ENCODE measurements around the gene RASAL2.
"Not testable (repeated sequence)": the region's sequence is repeated elsewhere in the genome, so short reads cannot be mapped to it uniquely, and the experiment has no call there.

Gene RASAL2

DNA sequence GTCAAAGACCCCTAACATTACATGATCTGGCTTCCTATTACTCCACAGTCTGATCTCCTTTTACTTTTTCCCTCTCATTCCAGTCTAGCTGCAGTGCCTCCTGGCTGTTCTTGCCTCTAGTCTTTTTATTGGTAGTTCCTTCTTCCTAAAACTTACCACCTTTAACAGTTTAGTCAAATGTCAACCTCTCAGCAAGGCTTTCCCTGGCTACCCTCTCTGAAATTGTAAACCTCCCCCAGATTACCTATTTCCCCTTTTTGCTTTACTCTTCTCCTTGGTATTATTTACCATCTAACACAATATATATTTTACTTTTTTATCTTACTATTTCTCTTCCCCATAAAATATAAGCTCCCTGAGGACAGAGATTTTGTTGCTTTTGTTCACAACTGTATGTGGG is 273.2 kb downstream of the RASAL2 start:
- DNase-seq (ENCODE audit: insufficient read length, low spot score) (no peak), FAIRE-seq (no peak)

DNA sequence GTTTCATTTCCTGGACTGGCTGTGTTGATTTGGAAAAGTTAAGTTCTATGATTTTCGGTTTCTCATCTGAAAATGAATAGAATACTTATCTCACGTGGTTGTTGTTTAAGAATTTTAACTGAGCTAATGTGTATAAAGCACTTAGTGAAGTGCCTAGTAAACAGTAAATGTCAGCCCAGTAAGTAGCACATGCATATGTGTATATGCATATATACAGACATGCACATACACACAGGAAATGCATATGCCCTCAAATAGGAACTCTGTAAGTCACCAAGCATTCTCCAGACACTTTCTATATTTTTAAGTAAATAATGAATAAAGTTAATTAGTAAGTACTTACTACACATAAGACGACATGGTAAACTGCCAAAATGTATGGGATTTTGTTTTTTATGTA is 274.3 kb downstream of the RASAL2 start:
- DNase-seq (ENCODE audit: insufficient read length, low spot score) (no peak), FAIRE-seq (no peak)

DNA sequence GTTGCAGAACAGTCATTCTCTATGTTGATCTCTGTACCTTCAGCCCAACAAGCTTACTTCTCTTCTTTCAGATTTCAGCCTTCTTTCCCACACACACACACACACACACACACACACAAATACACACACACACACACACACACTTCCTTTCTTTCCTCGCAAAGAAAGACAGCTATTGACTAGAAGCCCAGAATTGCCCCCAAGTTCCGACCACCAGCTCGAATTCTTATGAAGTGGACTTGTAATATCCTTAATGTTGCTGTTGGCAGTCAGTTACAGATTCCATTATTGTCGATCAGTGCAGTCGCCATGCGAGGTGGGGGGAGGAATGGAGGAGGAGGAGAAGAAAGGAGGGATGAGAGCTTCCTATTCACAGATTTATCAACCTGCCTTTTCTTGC is 277.3 kb downstream of the RASAL2 start:
- DNase-seq (ENCODE audit: insufficient read length, low spot score) = no peak
- peak; percentile 74 for FAIRE-seq

DNA sequence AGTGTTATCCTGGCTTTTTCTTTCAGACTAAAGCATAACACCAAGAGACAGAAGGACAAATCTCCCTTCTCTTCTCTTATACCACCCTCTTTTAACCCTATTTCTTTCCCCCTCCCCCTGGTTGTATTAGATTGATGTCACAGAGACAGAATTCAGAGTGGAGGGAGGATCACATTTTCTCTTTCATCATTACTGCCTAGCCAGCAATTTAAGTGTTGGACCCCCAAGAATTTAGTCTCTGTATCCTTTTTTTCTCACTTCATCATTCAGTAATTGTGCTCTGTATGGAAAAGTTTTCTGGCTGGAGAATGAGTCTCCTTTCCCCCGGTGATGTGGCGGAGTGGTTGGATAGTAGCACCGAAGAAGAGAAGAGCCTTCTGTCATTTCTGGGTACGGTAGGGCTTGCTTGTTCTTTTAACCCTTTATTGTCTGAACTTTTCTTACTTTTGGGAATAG is 278.1 kb downstream of the RASAL2 start:
- no peak for FAIRE-seq

DNA sequence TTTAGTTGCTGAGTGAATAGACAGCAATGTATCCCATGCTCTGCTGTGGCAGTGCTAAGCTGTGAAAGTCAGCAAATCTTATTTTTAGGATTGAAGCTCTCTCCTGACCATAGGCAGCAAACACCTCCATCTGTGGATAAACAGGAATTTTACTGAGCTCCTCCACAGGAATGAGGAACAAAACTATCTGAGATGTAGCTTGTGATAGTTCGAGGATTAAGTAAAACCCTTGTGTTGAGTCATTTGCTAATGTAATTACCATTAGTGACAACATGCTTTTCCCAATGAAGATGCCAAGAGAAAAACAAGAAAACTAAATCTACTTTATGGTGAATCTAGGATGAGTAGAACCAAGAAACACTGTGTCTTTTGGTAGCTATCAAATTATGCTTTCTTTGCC is 280.1 kb downstream of the RASAL2 start:
- DNase-seq (ENCODE audit: insufficient read length, low spot score) = no peak
- no peak for FAIRE-seq

More for the DNA sequence above, 278.1 kb downstream of the RASAL2 start:
- no peak for DNase-seq (ENCODE audit: insufficient read length, low spot score)

DNA sequence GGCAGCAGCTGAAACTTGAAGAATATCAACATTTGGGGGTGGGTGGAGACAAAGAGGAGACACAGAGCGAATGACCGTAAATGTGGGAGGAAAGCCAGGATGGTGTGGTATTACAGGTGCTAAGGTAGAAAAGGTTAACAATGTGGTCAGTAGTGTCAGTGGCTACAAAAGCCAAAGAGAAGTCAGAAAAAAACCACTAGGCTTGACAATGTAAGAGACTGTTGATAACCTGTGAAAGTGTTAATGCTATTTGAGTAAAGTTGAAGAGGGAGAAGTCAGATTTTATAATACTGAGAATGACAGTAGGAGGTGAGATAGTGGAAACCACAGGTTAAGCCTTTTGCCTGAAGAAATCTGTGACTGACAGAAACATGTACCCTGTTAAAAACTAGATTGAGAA is 282.1 kb downstream of the RASAL2 start:
- DNase-seq (ENCODE audit: insufficient read length, low spot score) (no peak), FAIRE-seq (no peak)

DNA sequence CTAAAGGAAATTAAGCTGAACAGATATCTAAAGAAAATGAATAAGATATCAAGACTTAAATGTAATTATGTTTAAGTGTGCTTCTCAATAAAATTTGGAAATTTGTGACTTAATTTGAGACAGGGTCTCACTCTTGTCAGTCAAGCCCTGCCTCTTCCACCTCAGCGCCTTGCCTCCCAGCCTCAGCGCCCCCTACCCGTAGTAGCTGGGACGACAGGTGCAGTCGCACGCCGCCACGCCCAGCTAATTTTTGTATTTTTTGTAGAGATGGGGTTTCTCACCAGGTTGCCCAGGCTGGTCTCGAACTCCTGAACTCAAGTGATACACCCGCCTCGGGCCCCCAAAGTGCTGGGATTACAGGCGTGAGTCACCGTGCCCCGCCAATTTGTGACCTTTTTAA is 285.9 kb downstream of the RASAL2 start:
- DNase-seq (ENCODE audit: insufficient read length, low spot score) = no peak
- FAIRE-seq = no peak

DNA sequence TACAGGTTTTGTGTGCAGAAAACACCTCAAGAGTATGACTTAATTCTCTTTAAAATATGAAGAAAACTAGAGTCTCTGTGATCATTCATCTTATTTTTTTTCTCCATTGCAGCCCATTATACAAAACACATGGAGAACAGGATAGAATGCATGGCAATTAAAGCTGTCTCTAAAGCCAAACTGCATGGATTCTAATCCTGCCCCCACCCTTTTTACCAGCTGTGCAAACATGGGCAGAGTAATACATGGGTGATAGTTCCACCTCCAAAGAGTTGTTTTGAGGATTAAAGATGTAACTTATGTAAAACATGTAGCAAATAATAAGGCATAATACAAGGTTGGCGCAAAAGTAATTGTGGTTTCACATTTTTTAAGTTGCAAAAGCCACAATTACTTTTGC is 288.5 kb downstream of the RASAL2 start:
- DNase-seq (ENCODE audit: insufficient read length, low spot score) (no peak), FAIRE-seq (no peak)

DNA sequence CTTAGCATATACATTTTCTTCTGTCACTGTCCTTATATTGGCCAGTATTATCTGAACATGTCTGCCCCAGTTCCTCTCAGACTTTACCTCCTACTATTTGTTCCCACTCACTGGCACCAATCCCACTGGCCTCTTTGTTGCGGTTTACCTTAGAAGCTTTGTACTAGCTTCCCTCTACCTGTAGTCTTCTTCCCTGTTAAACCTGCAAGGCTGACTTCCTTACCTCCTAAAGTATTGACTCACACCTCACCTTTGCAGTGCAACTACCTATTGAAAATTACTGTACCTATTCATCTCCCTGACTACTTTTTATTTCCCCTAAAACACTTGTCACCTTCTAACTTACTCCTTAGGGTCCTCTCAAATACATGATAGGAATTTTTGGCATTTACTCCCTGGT is 291.8 kb downstream of the RASAL2 start:
- no peak for DNase-seq (ENCODE audit: insufficient read length, low spot score)

DNA sequence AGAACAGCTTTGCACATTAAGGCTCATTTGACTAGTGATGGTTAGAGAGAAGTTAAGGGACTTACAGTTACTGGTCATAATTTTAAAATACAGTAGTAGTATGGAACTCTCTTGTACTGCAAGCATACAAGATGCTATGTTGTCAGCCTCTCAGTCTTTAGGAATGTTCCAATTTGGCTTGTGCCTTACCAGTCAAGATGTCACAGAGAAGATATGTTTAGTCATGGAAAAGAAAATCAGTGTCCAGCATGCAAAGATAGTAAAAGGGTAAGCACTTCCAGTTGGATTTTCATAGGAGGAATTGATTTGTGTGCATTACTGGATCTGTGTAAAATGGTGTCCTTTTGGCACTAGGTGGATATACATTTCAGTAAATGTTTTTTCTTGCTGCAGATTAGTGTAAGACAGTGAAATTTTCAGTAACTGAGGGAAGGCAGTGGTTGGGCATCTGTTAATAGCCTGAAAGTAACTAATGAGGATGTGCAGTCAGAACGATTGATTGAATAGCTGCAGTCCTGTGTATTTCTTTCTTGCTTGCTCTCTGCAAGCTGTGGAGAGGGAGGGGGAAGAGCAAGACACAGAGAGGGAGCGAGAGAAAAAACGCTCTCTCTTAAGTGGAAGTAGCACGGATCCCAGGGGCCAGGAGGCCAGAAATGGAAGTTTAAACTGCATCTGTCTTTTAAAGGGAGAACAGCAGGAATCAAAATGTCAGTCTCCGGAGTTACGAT is 294.7 kb downstream of the RASAL2 start:
- FAIRE-seq = no peak

More for the DNA sequence above, 291.8 kb downstream of the RASAL2 start:
- FAIRE-seq = no peak

DNA sequence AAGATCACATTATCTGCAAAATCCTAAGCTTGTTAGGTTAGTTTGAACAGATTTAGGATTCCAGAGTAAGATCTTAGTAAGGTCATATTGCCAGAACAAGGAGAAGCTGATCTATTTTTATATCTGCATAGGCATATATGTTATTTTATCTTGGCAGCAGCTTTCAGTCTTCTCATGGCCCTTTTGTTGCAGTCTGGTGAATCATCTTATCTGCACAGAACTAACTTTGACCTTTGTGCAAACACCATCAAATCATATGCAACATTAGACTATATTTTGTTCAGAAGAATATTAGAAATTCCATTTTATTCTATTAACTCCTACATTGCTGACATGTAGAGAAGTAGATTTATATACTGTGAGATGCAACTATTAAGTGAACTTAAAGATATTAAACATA is 295.5 kb downstream of the RASAL2 start:
- no peak for DNase-seq (ENCODE audit: insufficient read length, low spot score)
- FAIRE-seq = no peak

More for the DNA sequence above, 294.7 kb downstream of the RASAL2 start:
- no peak for DNase-seq (ENCODE audit: insufficient read length, low spot score)

DNA sequence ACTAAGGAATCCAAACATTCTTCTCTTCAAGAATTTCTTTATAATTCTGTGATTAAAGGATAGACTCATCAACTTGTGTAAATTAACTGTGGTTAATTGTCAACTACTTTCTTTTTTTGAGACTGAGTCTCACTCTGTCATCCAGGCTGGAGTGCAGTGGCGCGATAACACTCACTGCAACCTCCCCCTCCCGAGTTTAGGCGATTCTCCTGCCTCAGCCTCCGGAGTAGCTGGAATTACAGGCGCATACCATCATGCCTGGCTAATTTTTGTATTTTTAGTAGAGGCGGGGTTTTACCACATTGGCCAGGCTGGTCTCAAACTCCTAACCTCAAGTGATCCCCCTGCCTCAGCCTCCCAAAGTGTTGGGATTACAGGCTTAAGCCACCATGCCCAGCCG is 296.4 kb downstream of the RASAL2 start:
- FAIRE-seq; DNase-seq (ENCODE audit: insufficient read length, low spot score): not testable (repeated sequence)

DNA sequence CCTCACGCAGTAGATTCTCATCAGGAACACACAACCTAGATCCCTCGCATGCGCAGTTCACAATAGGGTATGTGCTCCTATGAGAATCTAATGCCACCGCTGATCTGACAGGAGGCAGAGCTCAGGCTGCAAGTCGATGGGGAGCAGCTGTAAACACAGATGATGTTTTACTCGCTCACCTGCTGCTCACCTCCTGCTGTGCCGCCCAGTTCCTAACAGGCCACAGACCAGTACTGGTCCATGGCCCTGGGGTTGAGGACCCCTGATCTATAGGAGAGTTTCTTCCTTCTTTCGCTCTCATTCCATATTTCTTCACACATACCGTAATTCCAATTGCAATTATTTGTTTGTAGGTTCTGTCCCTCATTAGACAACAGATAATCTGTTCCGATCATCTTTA is 299.5 kb downstream of the RASAL2 start:
- no peak for FAIRE-seq

DNA sequence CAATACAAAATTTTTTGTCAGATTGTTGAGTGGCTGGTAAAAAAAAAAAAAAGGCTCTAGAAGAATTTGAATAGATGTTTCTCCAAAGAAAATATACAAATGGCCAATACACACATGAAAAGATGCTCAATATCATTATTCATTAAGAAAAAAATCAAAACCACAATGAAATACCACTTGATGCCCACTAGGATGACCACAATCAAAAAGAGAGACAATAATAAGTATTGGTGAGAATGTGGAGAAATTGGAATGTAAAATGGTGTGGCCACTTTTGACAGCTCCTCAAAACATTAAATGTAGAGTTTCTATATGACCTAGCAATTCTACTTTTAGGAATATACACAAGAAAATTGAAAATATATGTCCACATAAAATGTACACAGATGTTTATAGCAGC is 302.9 kb downstream of the RASAL2 start:
- FAIRE-seq = no peak
- DNase-seq (ENCODE audit: insufficient read length, low spot score) = no peak

More for the DNA sequence above, 299.5 kb downstream of the RASAL2 start:
- DNase-seq (ENCODE audit: insufficient read length, low spot score) = no peak

DNA sequence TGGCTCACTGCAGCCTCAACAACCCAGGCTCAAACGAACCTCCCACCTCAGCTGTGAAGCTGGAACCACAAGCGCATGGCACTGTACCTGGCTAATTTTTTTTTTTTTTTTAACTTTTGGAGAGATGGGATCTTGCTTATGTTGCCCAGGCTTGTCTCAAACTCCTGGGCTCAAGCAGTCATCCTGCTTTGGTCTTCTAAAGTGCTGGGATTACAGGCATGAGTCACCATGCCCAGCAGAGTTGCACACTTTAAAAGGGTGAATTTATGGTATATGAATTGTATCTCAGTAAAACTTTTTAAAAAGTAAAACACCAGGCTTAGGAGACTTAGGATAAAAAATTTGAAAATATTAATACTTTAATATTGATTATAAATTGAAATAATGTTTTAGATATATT is 303.8 kb downstream of the RASAL2 start:
- peak; percentile 38 for FAIRE-seq

DNA sequence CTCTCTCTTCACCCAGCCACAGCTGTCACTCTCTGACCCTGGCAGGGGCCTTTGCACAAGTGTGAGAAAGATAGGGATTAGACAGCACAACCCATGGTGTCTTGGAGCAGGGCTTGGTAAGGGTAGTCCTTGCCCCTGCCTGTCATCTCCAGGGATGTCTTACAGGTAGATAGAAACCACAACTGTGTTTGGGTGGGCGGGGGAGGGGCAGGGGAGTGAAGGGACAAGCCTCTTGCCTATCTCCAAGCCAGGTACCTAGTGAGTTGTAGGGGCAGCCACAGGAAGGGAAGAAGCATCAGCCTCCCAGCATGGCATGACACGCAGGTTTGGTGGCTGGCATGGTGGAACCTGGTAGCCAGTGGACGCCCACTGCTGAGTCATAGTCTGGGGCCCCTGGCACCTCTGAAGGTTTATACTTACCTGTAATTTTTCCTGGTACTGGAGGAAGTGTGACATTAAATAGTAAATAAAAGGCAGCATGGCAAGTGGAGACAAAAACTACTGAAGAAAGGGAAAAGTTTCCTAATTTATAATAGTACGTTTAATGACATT is 305.3 kb downstream of the RASAL2 start:
- no peak for DNase-seq (ENCODE audit: insufficient read length, low spot score)
- FAIRE-seq = no peak

More for the DNA sequence above, 303.8 kb downstream of the RASAL2 start:
- no peak for DNase-seq (ENCODE audit: insufficient read length, low spot score)

DNA sequence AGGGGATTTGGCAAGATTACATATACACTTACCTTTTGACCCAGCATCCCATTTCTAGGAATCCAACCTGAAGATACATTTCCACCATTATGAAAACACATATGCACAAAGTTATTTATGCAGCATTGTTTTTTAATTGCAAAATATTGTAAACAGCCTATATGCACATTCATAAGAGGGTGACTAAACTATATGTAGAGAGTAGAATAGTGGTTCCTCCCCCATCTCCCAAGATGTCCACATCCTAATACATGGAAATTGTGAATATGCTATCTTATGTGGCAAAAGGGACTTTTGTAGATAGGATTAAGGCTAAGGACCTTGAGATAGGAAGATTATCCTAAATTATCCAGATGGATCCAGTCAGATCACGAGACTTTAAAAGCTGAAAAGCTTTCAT is 311.2 kb downstream of the RASAL2 start:
- FAIRE-seq = peak; percentile 33
- no peak for DNase-seq (ENCODE audit: insufficient read length, low spot score)

DNA sequence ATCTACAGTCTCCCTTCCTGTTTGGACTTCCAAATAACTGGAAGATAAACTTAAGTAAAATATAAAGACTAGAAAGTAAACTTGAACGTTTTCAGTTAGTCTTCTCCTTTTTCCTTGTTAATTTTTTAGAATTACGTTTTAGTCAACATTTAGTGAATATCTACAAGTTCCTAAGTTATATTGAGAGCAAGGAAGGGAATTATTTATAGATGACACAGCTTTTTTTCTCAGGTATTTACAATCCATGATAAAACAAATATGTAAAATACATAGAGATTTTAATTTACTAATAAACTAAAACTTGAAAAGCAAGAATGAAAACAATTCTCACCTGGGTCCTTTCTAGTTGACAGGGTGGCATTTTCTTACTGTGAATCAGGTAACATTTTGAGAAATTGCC is 313.3 kb downstream of the RASAL2 start:
- FAIRE-seq = no peak
- DNase-seq (ENCODE audit: insufficient read length, low spot score) = no peak

DNA sequence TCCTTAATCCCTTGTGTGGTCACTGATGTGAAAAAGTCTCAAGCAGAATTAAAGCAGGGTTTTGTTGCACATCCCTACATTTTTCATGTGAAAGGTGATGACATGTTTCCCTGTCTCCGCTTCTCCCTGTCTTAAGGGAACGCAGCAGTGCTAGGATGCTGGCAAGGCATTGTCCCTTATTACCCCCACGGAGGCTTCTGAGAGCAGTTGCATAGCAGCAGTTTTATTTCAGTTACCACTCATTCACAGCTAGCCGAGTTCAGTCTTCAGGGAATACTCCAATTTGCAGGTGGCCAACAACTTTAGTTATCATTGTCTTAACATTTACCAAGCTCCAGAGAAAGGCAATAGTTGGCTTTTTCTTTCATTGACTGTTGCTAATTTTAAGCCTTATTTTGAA is 313.8 kb downstream of the RASAL2 start:
- FAIRE-seq (no peak), DNase-seq (ENCODE audit: insufficient read length, low spot score) (no peak)

DNA sequence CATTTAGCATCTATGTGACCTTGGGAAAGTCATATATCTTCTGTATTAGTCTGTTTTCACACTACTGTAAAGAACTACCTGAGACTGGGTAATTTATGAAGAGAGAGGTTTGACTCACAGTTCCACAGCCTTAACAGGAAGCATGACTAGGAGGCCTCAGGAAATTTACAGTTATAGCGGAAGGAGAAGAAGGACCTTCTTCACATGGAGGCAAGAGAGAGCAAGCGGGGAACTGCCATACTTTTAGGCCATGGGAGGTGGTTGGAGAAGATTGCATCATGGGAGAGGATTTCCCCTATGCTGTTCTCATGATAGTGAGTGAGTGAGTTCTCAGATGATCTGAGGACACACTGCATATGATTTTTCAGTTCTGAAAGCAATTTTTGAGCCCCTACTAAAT is 315.0 kb downstream of the RASAL2 start:
- FAIRE-seq = no peak
- DNase-seq (ENCODE audit: insufficient read length, low spot score) = no peak

DNA sequence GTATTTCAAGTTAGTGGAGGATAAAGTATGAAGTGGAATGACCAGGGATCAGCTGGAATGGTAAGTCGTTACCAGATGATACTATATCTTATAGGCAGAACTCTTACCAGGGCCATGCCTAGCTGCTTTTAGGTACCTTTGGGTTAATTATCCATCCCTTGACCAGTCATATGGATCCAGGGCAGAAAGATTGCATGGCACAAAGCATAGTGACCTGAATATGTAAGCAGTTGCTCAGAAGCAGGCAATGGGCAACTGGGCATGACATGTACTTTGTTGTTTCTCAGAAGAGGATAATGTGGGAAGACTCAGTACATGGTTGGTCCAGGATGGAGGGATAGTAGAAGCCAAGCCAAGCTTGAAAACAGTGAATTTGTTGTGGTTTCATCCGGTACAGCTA is 315.6 kb downstream of the RASAL2 start:
- DNase-seq (ENCODE audit: insufficient read length, low spot score) (no peak), FAIRE-seq (no peak)

DNA sequence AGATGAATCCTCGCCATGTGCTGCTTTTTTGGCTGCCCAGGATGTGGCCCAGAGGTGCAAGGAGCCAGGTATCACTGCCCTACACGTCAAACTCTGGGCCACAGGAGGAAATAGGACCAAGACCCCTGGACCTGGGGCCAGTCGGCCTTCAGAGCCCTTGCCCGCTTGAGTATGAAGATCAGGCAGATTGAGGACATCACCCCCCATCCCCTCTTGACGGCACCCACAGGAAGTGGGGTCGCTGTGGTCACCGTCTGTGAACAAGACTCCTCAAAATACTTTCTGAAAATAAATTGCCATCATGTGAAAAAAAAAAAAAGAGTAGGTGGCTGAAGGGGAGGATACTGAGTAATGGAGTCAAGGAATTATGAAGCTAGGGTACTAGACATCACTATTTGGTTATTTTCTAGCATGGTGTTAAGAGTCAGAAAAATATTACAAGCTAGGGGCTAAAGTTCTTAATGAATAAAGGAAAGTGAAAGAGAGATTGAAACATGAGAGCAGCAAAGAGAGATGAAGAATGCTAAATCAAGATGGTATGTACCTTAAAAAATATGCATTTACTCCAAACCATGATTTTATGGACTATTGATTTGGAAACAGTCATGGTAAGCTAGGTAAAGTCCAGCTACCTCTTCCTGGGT is 318.0 kb downstream of the RASAL2 start:
- no peak for FAIRE-seq
- DNase-seq (ENCODE audit: insufficient read length, low spot score) = no peak

Data from HTR-8/SVneo (cell line).